Suppressor macrophage (primary cell): Measurements from ENCODE around the gene GRB10.

Source experiments
- DNase-seq, 4 experiments: peaks; one replicate each; pipeline ENCODE4 v3.0.0-alpha.2; 2020 to 2022

GRB10 gene

DNA sequence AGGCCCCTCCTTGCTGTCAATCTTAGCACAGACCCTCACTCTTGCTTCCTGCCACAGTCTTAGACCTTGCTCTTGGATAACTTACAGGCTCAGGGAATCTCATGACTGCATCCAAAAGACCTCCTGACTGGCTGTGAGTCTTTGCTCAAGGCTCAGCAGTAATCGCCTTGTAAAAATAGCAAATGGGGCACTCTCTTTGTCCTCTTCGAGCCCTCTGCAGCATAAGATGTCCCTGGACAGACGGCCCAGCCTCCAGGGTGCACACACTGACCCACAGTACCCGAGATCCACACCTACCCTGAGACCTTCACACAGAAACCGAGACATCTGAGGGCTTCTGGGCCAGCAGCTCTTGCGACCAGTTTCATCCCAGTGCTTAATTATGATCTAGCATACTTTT is 151.6 kb downstream of the GRB10 start:
- no peak for DNase-seq

DNA sequence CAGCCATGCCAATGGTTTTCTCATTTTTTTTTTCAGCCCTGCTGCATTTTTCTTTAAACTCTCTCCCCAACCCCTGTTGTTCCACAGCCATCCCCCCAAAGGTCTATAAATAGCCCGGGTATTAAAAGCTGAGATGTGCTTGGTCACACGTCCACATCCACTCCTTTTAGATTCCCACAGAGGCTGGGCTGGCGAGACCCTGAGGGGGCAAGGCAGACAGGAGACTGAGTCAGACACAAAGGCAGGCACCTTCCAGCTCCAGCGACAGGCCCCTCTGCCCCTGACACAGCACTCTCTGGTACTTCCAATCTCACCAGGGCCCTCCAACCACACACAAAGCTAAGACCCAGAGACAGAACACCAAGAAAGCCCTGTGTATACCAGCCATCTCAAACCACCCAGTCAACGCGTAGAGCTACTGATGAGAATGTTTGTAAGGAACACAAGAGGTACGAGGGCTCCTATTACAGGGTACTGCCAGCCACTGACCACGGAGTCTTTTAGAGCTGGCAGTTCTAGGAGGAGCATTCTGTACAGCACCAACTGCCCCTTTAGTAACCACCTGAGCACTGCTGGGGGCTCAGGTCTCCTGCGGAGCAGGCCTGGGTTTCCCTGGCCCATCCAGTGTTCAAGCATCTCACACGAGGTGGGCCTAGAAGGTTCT is 153.3 kb downstream of the GRB10 start:
- no peak for DNase-seq

DNA sequence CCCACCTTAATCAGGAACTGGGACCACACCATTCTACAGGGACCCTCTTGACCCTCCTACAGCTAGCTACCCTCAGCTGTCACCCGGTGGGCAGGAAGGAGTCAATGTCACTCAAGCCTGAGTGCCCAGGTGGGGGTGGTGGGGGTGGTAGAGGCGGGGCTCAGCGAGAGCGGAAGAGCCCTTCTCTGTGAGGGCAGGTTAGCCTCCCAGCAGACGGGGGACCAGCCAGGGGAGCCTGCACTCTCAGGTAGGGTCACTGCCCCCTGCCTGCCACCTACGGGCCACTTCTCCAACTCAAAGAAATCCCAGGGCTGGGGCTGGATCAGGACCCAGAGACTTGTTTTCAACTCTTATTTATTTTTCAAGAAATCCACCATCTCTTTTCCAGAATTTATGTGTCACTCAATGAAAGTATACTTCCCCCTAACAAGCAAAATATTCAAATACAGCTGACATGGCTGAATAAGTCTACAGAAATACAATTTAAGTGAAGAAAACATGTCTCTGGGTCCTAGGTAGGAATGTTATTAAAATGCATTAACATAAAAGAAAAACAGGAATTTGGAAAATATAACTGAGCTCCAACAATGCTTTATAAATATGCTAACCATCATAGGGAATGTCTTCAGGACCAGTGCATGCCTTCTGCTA is 154.1 kb downstream of the GRB10 start:
- DNase-seq, result no peak

DNA sequence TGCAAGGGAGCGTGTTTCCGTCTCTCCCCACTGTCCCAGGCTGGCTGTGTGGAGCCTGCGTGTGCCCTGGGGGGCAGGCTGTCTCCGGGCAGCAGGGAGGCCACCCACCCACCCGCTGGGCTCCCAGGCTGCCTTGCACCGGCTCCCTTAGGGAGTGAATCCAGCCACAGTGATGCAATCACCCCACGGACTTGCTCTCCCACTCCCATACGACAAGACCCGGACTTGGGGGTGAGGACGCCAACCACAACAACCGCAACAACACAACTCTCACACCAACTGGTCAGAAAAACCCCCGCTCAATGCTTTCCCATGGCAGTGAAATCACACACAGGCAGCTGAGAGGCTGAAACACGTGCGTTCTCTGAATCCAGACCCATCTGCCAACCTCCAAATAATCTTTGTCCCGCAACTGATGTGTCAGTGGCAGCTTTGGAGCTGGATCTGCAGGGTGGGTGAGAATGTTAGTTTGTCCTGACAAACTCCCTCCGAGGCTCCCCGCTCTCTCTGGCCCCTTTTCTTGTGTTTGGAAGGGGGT is 154.8 kb downstream of the GRB10 start:
- no peak for DNase-seq

DNA sequence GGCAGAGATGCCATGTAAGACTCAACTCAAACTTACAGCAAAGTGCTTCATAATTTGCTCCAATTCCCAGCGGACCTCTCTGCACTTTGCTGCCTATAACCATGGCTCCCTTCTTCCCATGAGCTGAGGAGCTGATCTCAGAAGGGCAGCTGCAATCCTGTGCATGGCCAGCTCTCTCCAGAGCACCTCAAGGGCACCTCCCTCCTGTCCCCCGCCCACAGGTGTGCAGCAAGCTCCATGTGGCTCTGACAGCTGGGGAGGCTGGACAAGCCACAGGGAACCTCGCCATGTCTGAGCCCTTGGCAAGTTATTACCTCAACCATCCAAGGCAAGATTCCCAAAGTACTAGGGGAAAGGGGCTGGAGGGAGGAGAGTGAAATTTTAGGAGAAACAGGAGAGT is 156.4 kb downstream of the GRB10 start:
- no peak for DNase-seq

DNA sequence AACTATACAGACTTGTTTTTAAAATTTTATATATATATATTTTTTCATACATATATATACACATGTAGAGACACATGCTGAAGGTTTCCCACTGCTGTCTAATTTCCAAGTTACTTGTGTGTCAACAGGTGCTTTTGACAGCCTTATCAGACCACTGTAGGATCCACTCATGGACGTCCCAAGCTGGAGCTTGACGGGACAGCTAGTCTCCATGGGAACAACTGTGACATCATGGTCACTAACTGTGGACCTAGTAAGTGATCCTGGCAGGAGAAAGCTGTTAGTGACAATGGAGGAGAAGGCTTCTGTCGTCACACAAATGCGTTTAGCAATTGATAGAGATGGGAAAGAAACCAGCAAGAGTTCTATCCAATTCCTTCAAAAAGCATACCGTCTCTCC is 157.3 kb downstream of the GRB10 start:
- no peak for DNase-seq

DNA sequence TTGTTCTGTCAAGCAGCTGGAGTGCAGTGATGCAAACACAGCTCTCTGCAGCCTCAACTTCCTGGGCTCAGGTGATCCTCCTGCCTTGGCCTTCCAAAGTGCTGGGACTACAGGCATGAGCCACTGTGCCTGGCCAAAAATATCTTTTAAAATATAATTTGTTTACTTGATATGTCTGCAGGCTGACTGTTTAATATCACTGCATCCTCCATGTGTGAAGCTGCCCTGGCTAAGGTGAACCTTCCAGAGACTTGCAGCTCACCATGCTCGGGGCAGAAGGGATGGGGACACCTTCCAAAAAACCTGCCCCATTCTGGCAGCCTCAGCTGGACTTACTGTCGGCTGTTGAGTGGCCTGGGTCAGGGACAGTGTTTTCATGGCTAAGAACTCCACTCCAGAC is 159.9 kb downstream of the GRB10 start:
- no peak for DNase-seq

DNA sequence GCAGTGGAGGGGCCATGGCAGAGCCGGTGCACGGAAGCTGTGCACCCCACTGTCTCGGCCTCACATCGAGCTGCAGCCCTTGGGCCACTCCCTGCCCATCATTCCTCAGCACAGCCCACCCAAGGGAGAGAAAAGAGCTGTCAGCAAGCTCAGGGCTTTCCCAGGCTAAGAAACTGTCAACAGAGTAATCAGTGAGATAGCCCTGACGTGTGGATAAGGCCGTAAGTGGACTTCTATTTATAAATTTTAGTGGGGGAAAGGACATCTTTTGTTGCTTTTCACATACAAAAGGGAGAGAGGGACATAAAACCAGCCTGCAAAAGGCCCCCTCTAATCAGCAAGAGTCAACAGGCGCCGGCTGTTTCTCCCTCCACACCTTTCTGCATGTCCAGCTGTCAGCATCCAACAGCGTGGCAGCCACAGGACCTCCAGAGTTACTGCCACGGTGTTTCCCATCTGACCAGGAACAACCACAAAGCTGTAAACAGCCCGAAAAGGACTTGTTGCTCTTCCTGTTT is 160.7 kb downstream of the GRB10 start:
- no peak for DNase-seq

DNA sequence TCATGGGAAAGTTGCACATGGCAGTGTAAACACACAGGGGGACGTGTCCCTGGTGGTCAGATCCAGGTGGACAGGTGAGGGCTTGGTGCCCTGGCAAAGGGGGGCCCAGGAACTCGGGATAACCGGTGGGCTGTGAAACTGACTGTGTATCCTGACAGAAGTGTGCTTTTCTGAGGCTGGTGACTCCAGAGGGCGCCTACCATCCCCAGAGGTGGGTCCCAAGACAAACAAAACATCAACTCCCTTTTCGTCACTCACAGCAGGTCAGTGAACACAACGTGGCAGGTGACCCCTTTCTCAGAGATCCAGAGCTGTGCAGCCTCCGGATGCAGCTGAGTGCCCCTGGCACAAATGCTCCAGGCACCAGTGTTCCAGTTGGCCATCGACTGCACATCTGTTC is 161.5 kb downstream of the GRB10 start:
- DNase-seq, result no peak

DNA sequence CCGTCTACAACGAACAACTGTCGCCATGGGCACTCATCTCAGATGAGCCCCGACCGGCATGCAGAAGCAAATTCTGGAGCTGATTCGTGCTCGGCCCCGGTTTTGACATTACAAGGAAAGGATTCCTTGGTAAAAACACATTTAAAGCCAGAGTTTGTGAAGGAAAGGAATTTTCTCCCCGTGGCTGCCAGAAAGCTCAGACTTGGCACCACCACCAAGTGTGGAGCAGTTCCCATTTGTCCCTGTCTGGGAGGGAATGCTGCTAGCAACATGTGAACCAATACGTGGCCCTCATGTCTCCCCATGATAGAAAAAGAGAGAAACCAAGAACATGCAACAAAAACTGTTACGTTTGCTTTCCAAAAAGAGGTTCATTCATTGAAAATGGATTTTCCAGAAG is 162.3 kb downstream of the GRB10 start:
- DNase-seq, result no peak

DNA sequence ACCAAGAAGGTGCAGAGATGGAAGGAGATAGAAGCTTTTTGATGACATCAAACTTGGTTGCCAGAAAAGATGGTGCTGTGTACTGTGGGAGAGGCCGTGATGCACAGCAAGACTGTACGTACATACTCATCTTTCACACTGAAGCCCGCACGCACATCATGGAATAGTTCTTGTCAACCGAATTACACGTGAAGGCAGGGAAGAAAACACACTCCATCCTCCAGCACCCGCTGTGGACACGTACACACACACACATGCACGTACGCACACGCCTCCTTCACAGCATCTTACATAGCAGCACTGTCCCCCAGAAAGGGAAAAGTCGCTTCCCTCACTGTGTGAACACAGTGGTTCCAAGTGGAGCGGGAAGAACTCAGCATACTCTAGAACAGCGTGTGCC is 163.0 kb downstream of the GRB10 start:
- no peak for DNase-seq

DNA sequence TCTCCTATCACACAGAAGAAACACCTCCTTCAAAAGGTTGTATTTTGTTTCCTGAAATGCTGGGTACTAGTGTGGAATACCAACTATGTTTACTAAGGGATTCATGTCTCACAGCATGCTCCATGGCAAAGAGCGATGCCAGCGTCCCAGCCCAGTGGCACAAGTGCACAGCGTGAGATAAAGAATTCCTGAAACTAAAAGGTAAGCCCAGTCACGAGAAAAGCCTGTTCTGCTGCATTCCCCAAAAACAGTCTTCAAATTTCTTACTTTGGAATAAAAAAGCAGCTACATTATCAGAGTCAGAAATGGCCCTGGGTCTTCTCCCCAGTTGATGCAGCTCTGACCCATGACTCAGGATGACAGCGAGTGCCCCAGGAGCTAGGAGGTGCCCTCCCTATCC is 164.4 kb downstream of the GRB10 start:
- DNase-seq, result no peak

DNA sequence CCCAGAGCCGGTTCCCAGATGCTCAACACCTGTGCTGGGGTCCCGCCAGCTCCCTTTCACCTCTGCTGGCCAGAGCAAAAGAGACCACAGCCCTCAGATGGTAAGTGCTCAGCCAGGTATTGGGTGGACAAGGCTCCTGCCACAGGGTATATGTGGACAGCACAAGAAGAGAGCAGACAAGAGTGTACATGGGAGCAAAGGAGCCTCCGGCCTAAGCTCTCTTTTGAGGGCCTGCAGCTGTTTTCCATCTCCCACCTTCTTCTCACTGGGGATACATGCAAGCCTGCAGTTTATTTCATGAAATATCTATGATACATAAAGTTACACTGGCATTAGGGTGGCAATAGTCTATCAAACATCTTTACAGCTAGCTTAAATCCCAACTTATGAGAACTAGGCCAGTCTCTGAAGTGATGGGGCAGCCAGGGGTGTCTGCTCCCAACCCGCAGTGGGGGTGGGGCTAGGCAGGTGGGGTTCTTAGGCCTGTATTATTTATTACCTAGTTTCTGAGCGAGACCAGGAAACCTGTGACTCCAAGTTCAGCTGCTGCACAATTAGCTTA is 167.1 kb downstream of the GRB10 start:
- DNase-seq, result no peak

DNA sequence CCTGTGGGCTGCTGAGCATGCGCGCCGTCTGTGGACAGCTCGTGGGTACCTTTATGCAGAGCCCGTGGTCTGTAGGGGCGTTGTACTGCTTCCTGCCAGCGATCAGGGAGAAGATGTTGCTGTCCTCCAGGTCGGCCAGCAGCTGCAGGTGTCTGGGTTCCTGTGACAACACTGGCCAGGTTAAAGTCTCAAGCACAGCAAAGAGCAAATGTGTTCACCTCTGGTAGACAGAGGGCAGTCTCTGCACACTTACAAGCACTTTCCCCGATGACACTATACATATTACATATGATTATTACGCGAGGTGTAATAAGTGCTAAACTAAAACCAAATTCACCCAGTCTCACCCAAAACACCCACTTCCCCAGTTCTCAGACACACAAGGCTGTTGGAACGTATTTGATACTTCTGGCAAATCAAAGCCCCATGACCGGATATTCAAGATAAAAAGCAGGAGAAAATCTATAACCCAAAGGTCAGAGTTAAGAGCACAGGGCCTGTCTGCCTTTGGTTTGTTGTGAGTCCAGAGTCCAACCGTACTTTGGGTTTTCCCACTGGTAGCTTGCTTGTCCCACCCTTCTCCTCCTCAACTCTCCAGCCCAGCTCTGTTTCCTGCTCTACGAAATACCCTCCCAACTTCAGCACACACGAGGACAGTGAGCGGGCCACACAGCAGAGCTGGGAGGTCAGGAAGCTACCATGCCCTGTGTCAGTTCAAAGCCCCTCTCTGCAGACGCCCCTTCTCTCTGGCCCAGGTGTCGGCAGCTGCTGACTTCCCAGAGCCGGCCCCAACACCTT is 167.8 kb downstream of the GRB10 start:
- no peak for DNase-seq

DNA sequence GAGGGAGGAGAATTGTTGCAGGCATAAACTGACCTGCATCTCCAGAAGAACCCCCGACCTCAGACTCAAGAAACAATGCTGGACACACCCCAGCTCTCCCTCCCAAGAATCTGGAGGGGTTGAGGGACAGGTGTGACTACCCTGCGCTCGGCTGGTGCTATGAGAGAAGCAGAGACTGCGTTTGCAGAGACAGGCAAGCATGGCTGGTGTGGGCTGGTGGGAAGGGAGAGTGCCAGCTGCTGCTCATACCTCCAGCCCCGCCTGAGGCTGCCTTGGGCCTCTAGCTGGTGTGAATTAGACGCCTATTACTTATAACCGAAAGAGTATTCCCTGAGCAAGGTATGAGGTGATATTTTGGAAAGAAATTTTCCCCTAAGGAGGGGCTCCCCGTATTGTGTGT is 169.2 kb downstream of the GRB10 start:
- no peak for DNase-seq

DNA sequence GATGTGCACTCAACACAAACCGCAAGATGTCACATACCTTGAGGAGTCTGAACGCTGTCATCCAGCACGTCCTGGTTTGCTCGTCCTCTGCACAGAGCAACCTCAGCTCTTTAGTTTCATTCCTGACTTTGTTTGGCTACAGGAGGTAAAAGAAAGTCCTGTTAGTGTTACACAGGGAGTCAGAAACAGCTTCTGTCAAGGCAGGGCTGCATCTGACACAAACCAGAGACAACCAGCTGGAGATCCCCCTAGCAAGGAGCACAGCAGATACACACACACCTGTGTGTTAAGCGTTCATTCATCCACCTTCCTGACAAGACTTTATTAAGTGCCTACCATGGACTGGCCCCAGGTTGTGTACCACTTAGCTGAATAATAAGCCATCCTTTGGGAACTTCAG is 170.0 kb downstream of the GRB10 start:
- no peak for DNase-seq

DNA sequence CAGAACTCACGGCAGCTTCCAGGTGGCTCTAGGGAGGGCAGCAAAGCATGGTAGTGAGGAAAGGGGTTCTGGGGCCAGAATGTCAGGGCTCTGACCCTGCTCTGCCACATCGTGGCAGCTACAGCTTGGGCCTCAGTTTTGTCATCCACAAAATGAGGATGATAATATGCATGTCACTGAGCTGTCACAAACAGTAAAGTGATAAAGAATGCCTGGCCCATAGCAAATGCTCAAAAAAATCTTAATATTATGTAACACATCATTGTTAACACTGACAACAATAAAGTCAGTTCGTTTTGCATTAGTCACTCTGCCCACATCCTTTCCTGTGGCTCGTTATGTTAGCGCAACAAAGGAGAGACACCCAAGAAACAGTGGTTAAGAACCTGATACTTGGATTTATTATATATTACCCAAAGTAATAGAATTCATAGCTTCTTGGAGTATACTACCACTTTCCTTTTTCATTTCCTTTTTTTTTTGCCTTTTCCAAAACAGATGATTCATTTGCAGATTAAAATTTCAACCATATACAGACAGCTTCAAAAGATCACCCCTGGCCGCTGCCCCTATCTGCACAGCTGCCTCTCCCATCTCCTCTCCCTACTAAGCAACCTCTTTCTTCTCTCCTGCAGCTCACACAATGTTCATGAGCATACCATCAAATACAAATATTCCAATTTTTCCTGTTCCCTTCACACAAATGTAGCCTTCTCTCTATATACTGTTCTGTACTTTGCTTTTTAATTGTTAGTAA is 172.0 kb downstream of the GRB10 start:
- peak; percentile 5 to 43 (median 38) for DNase-seq

DNA sequence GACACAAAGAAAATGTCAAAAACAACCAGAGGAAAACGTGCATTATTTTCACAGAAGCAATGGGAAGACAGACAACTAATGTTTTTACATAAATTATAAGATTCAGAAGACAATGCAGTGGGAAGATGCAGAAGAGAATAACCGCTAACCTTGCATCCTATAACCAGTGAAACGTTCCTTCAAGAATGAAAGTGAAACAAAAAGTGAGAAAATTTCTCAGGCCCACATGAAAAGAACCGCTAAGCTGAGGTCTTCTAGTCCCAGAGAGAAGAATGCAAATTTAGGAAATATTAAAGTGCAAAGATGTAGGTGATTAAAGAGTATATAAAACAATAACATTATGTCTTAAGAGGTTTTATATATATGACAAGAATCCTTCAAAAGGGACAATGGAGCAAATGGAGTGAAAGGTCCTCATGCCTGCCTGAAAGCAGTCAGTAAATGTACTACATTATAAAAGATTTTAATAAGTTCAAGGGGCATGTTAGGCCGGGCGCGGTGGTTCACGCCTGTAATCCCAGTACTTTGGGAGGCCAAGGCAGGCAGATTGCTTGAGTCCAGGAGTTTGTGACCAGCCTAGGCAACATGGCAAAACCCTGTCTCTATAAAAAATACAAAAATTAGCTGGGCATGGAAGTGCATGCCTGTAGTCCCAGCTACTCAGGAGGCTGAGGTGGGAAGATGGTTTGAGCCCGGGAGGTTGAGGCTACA is 174.3 kb downstream of the GRB10 start:
- no peak for DNase-seq

DNA sequence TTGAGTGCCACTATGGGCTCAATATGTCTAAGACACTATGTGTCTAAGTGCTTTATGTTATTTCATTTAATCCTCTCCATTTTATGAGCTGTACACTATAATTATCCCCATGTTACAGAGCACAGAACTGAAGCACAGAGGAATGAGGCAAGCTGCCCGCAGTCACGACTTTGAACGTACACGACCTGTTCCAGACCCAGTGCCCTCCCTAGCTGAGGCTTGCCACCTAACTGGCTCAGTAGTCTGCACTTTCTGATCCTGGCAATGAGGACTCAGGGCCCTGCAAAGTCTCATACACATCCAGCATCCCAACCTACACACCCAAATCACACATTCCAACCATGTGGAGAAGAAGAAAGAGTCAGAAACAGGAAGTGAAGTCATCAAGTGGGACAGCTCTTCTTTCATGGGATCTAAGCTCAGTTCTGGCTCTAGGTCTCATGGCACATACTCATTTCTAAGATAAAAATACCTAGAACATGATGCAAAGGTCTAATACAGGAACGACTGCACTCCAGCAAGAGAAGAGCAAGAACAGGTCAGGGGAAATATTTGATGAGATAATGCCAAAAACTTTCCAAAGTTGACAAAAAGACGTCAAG is 175.1 kb downstream of the GRB10 start:
- DNase-seq, result peak in 1 of 4 experiments; percentile 2

DNA sequence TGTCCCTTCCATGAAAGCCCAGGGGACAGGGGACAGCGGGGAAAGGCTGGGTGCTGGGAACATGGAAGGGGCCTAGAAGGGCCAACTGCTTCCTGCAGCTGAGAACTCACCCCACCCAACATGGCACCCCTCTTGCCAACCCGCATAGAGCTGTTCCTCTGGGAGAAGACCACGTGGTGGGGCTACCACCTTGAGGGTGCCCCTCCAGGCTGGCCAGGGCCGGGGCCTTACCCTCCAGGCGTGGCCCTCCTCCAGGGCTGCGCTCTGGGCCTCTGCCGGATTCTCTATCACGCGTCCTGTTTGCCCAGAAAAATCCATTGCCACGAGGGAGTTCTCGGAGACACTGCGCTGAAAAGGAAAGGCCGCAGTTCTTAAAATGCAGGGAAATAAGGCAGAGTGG is 177.6 kb downstream of the GRB10 start:
- DNase-seq, result no peak

DNA sequence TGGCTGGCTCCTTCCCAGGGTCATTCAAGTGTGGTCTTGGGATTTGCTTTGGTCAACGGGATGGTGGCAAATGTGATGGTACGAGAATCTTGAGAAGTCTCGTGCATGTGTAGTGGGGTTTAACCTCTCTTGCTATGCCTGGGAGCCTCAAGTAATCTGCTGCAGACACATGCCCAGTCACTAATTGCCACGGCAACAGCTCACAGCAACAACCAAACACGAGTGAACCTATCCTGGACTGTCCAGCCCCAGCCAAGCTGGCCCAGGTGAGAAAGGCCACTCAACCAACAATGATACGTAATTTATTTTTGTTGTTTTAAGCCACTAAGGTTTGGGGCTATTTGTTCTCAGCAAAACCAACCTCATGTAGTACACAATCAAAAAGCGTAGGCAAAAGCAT is 179.4 kb downstream of the GRB10 start:
- DNase-seq, result no peak
